PC-3 (cell line): ENCODE measurements around the gene PI4KA.
"Not testable (repeated sequence)": the region's sequence is repeated elsewhere in the genome, so short reads cannot be mapped to it uniquely, and the experiment has no call there.

Experiments used
- CTCF ChIP-seq: fragments of 300-600 bp; sonication (generic); conservative IDR thresholded peaks from 2 replicates; pipeline ENCODE4 v1.5.1; 2017; ENCODE audit warnings: antibody characterized with exemption, low read depth, mild to moderate bottlenecking, low read length
- EZH2 ChIP-seq: fragments of 300-600 bp; sonication (generic); IDR thresholded peaks from one replicate; pipeline ENCODE4 v1.6.1; 2017; ENCODE audit warnings: antibody characterized with exemption, mild to moderate bottlenecking, low read length; ENCODE audit not compliant: unreplicated experiment
- EZH2phosphoT487 ChIP-seq: fragments of 300-600 bp; sonication (generic); IDR thresholded peaks from 2 replicates; pipeline ENCODE4 v1.6.1; 2018; ENCODE audit warnings: mild to moderate bottlenecking, antibody characterized with exemption, low read length, borderline replicate concordance

GRCh38 chr22:20709966-20710365, 148.6 kb downstream of the PI4KA start:
- TF ChIP-seq CTCF, EZH2, EZH2phosphoT487: not testable (repeated sequence)
